ENCODE data around the gene PALD1. TPM values are rescaled to one million over a fixed set of nuclear protein-coding genes. Genes with fewer than 3 reads are reported as not detected.

PALD1 gene
- total RNA-seq, 1 experiment from 2014 or later = 0.38 TPM

- Mint-ChIP-seq H3K4me3 (ENCODE audit: low read depth, unreplicated experiment) (no peak overlapping the region), H3K36me3 (ENCODE audit: insufficient read depth, unreplicated experiment) (no peaks in the 10 kb centered on the region), H3K27ac (ENCODE audit: unreplicated experiment) (no peak overlapping the region), H3K9me3 (ENCODE audit: low read depth, unreplicated experiment) (no peaks in the 10 kb centered on the region), H3K4me1 (ENCODE audit: low read depth, unreplicated experiment) (no peaks in the 10 kb centered on the region), H3K27me3 (ENCODE audit: unreplicated experiment) (peaks cover 30% of the 10 kb centered on the region)
- CTCF ChIA-PET = interaction anchor here (0.6 to 1.2 kb wide), 4 partner anchors 10 to 242 kb away, joined by 3 to 5 read pairs (median 3); no protein-coding TSS in a partner anchor
- no peak for TF ChIP-seq CTCF (IDR thresholded peaks at IDR 0.05; ENCODE audit: unreplicated experiment)
- DNase-seq = no peak
- intact Hi-C loops (cut with micrococcal nuclease; ENCODE audit: unreplicated experiment) = loop anchor here (2.0 kb wide), 1 partner anchor 329 kb away; no protein-coding TSS in a partner anchor
- no TSS peak for BruUV-seq (replicated peaks)
Observed at GRCh38 chr10:70551971-70552422, 73.4 kb downstream of the PALD1 start.

- no peak overlapping the region for H3K4me3 Mint-ChIP-seq (ENCODE audit: low read depth, unreplicated experiment)
- H3K9me3 Mint-ChIP-seq (ENCODE audit: low read depth, unreplicated experiment) = no peaks in the 10 kb centered on the region
- no peaks in the 10 kb centered on the region for H3K4me1 Mint-ChIP-seq (ENCODE audit: low read depth, unreplicated experiment)
- no peak overlapping the region for H3K27ac Mint-ChIP-seq (ENCODE audit: unreplicated experiment)
- CTCF ChIA-PET = no interaction called here
- H3K27me3 Mint-ChIP-seq (ENCODE audit: unreplicated experiment) = peaks cover 36% of the 10 kb centered on the region
- intact Hi-C loops (cut with micrococcal nuclease; ENCODE audit: unreplicated experiment) = no loop called here
- no peak for DNase-seq
- no TSS peak for BruUV-seq (replicated peaks)
- no peak for TF ChIP-seq CTCF (IDR thresholded peaks at IDR 0.05; ENCODE audit: unreplicated experiment)
- H3K36me3 Mint-ChIP-seq (ENCODE audit: insufficient read depth, unreplicated experiment) = no peaks in the 10 kb centered on the region
Observed at GRCh38 chr10:70552586-70552985, 74.0 kb downstream of the PALD1 start.

GRCh38 chr10:70555371-70555770, 76.8 kb downstream of the PALD1 start:
- Mint-ChIP-seq H3K4me1 (ENCODE audit: low read depth, unreplicated experiment) (peaks cover 20% of the 10 kb centered on the region), H3K27ac (ENCODE audit: unreplicated experiment) (no peak overlapping the region), H3K4me3 (ENCODE audit: low read depth, unreplicated experiment) (no peak overlapping the region), H3K36me3 (ENCODE audit: insufficient read depth, unreplicated experiment) (peaks cover 9% of the 10 kb centered on the region), H3K9me3 (ENCODE audit: low read depth, unreplicated experiment) (no peaks in the 10 kb centered on the region), H3K27me3 (ENCODE audit: unreplicated experiment) (peaks cover 64% of the 10 kb centered on the region)
- no peak for TF ChIP-seq CTCF (IDR thresholded peaks at IDR 0.05; ENCODE audit: unreplicated experiment)
- CTCF ChIA-PET = no interaction called here
- intact Hi-C loops (cut with micrococcal nuclease; ENCODE audit: unreplicated experiment) = no loop called here
- no TSS peak for BruUV-seq (replicated peaks)
- DNase-seq = no peak

GRCh38 chr10:70557086-70557845, 78.7 kb downstream of the PALD1 start:
- Mint-ChIP-seq H3K27ac (ENCODE audit: unreplicated experiment) (no peak overlapping the region), H3K36me3 (ENCODE audit: insufficient read depth, unreplicated experiment) (peaks cover 9% of the 10 kb centered on the region), H3K27me3 (ENCODE audit: unreplicated experiment) (peaks cover 70% of the 10 kb centered on the region), H3K9me3 (ENCODE audit: low read depth, unreplicated experiment) (no peaks in the 10 kb centered on the region), H3K4me1 (ENCODE audit: low read depth, unreplicated experiment) (peaks cover 20% of the 10 kb centered on the region), H3K4me3 (ENCODE audit: low read depth, unreplicated experiment) (no peak overlapping the region)
- CTCF ChIA-PET = no interaction called here
- BruUV-seq (replicated peaks) = no TSS peak
- TF ChIP-seq CTCF (IDR thresholded peaks at IDR 0.05; ENCODE audit: unreplicated experiment) = no peak
- intact Hi-C loops (cut with micrococcal nuclease; ENCODE audit: unreplicated experiment) = no loop called here
- DNase-seq = no peak
